GM12875 (cell line): ENCODE results near the gene CDON.
"Not testable (repeated sequence)": the region's sequence is repeated elsewhere in the genome, so short reads cannot be mapped to it uniquely, and the experiment has no call there.

ENCODE experiments used
- H3K4me3 ChIP-seq: one replicate; pipeline ENCODE4 v1.5.1; 2011; ENCODE audit warnings: low read depth, low read length, control low read depth
- CTCF ChIP-seq: IDR thresholded peaks from 2 replicates; pipeline ENCODE4 v1.5.1; 2011; ENCODE audit warnings: low read depth, mild to moderate bottlenecking, control low read depth, inconsistent platforms, low read length, moderate library complexity, borderline replicate concordance; ENCODE audit not compliant: insufficient read depth

CDON gene

GRCh38 chr11:125922156-125922555 lies 140.5 kb downstream of the CDON start:
- no peak for TF ChIP-seq CTCF
- no peak overlapping the region for H3K4me3 ChIP-seq

- no peak for TF ChIP-seq CTCF
- no peak overlapping the region for H3K4me3 ChIP-seq
Measured at GRCh38 chr11:125921042-125921441, 141.6 kb downstream of the CDON start.

GRCh38 chr11:125918140-125918840 lies 144.4 kb downstream of the CDON start:
- TF ChIP-seq CTCF, result no peak
- no peak overlapping the region for H3K4me3 ChIP-seq

- TF ChIP-seq CTCF, result no peak
- no peak overlapping the region for H3K4me3 ChIP-seq
Measured at GRCh38 chr11:125916683-125917347, 145.9 kb downstream of the CDON start.

- TF ChIP-seq CTCF, result 0 out of 2 replicates have a peak, but pooled peaks have one; percentile 8
- H3K4me3 ChIP-seq, result not testable (repeated sequence)
Measured at GRCh38 chr11:125914601-125915000, 148.1 kb downstream of the CDON start.

- no peak for TF ChIP-seq CTCF
- no peak overlapping the region for H3K4me3 ChIP-seq
Measured at GRCh38 chr11:125910226-125910849, 152.3 kb downstream of the CDON start.
